Measurements from ENCODE around the gene ZNF142.
A peak's percentile ranks its signal among the peaks of the same experiment; 100 is the strongest.

ZNF142 gene

DNA sequence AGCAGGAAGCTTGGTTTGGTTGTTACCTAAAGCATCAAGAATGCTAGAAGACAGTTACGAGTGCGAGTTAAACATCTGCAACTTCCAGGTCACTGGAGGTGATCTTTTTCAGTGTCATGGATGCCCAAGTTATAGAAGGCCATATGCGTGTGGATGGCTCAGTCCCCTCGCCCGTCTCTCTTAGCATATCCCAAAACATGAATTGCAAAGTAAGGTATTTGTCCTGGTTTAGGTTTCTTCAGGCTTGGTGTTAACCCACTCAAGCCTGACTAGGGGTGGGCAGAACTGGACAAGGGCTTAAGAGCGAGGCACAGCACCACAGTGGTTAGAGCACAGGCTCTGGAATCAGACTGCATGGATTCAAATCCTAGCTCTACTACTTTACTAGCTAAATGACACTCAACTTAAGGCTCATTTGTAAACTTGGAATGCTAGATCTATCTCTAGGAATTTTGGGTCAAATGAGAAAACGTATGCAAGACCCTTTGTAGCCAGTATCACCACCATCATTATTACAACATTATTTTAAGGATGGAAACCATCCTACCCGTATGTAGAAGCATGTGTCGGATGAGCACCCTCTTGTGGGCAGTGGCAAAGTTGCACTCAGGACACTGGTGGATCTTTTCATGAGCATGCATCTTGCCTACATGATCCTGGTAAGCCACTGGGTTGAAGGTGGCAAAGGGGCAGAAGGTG is 11.2 kb downstream of the ZNF142 start:
- DNase-seq (ENCODE audit: low read depth, low spot score): peak; percentile 73

DNA sequence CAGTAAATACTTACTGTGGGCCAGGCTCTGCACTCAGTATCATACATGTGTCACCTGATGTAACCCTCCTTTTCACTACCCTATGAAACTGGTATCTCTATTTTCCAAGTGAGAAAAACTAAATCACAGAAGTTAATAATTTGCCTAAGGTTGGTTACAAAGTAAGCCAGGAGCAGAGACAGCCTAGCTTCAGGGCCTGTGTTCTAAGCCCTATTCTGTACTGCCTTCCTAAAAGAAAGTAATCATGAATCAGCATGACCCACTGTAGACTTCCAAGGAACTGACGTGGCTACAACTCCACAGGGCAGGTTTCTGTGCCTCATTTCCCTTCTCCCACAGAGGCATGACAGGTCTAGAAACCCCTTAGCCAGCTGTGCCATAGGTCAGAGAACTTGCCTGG is 14.3 kb downstream of the ZNF142 start:
- DNase-seq (ENCODE audit: low read depth, low spot score): peak; percentile 25

DNA sequence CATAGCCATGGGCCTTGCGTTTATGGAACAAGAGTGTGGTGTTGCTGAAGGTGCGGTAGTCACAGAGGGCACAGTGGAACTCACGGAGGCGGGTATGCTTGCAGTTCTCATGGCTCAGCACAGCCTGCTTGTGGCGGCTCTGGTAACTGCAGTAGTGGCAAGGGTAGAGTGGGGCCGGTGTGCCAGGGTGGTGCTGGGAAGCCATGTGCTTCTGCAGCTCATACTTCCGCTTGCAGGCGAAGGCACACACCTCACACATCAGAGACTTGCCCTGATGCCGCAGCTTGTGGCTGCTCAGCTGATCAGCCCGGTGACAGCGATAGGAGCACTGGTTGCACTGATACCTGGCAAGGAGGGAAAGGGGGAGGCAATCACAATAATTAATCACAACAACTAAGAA is 14.7 kb downstream of the ZNF142 start:
- no peak for DNase-seq (ENCODE audit: low read depth, low spot score)

DNA sequence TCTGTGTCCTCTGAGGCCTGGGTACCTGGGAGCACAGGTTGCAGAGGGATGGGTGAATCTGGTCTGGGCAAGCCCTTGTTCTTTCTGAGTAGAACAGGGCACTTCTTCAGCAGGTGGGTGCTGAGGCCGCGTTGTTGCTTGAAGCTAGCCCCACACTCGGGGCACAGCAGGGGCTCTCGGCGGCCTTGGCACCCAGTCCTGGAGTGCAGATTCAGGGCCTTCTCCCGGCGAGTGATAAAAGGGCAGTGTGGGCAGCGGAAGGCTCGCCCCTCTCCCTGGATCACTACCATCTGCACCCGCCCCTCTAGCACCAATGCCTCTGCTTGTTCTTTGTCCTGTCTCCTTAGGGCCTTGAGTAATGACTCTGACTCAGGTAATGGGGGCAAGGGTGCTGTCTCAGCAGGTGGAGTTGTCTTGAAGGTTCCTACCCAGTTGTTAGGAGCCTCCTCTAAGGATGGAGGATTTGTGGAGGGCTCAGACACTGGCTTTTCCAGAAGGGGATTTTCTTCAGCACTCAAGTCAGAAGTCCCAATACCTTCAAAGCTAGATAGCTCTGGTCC is 15.6 kb downstream of the ZNF142 start:
- DNase-seq (ENCODE audit: low read depth, low spot score): no peak

DNA sequence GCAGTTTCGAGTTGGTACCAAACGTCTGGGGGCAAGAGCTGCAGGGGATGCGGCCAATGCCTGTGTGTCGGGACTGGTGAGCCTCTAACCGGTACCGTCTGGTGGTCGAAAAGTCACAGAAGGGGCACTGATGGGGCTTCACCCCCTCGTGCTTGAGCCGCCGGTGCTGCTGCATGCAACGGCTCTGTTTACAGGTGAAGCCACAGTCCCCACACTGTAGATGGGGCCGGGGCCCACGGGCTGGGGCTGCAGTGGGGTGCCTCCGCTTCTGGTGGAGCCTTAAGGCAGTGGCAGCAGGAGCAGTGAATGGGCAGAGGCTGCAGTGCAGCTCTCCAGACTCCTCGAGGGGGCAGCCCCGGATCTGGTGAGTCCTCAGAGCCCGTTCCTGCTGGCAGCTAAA is 16.6 kb downstream of the ZNF142 start:
- no peak for DNase-seq (ENCODE audit: low read depth, low spot score)

DNA sequence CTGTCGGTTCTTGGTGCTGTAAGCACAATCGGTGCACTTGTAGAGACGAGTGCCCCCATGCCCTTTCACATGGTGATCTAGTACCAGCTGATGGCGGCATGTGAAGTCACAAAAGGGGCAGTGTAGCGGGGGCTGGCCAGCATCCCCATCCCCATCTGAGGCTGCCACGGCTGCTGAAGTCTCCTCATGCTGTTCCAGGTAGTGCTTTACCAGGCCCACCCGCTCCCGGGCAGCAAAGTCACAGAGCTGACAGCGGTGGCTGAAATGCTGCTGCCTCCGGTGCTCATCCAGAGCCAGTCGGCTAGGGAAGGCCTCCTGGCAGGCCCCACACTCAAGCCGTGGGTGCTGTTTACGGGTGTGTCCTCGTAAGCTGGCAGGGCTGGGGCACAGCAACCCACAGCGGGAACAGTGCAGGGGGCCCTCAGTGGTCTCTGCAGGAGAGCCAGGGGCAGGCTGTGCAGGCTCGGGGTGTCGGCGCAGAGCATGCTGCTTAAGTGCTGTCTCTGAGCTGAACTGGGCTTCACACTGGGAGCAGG is 17.2 kb downstream of the ZNF142 start:
- no peak for DNase-seq (ENCODE audit: low read depth, low spot score)

DNA sequence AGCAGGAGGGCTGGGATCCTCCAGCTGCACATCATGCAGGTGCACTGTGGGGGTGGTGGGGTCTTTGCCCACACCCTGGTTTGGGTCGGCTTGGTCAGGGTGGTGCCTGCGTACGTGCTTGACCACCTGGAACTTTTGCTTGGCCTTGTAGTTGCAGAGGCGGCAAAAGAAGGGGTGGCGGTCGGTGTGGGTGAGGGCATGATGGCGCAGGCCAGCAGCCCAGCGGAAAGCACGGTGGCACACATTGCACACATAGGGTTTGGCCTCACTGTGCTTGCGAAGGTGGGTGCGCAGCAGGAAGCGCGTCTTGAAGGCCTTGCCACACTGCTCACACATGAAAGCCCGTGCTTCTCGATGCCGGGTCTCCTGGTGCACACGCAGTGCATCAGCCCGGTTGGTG is 21.1 kb downstream of the ZNF142 start:
- no peak for DNase-seq (ENCODE audit: low read depth, low spot score)

DNA sequence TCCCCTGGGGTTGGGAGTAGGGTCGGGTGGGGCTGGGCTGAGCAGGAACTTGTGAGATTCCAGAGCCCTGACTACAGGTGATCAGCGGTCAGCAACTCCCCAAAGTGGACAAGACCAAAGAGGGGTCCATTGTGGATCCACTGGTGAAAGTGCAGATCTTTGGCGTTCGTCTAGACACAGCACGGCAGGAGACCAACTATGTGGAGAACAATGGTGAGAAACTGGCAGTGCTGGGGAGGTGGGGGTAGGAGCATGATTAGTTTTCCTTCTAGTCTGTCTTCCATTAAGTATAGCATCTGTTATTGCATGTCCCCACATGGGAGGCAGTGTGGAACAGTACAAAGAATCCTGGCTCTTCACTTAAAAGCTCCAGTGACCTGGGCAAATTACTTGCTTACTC is 23.7 kb downstream of the ZNF142 start:
- DNase-seq (ENCODE audit: low read depth, low spot score): no peak

DNA sequence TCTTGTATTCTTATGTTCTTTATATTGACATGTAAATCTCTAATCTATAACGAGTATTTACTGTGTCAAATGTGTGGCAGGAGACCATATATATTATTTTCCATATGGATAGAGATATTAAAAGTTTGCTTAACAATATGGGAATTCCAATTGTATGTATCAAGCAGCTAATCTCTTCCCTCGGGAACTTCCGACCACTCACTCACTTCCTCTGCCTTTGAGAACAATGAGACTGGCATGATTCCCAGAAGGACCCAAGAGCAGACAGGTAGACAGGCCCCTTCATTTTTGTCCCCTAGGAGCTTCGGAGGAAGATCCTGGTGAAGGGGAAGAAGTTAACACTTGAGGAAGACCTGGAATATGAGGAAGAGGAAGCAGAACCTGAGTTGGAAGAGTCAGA is 27.6 kb downstream of the ZNF142 start:
- peak; percentile 44 for DNase-seq (ENCODE audit: low read depth, low spot score)

DNA sequence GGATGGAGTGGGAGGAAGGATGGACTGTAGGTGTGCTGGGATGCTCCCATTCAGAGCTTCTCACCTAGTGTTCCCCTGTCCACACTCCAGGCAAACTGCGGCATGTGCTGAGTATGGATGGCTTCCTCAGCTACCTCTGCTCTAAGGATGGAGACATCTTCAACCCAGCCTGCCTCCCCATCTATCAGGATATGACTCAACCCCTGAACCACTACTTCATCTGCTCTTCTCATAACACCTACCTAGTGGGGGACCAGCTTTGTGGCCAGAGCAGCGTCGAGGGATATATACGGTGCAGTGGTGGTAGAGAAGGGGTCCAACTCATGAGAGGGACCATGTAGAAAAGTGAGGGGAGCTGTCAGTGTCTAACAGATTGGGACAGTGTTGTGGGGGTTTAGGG is 31.5 kb downstream of the ZNF142 start:
- no peak for DNase-seq (ENCODE audit: low read depth, low spot score)

DNA sequence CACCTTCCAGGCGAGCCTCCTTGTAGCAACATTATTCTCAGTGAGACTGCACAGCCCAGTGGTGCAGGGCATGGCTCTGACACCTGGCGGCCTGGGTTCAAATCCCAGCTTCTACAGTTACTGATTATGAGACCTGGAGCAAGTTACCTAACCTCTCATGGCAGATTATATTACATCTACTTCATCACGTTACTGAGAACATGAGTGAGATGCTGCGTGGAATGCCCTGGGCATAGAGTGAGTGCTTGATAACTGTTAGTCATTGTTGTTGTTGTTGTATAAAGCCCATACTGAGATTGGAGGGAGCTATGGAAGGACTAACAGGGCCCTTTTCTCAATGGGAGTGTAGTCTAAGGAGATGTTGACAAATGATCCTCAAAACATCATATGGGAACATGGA is 33.1 kb downstream of the ZNF142 start:
- DNase-seq (ENCODE audit: low read depth, low spot score): no peak

DNA sequence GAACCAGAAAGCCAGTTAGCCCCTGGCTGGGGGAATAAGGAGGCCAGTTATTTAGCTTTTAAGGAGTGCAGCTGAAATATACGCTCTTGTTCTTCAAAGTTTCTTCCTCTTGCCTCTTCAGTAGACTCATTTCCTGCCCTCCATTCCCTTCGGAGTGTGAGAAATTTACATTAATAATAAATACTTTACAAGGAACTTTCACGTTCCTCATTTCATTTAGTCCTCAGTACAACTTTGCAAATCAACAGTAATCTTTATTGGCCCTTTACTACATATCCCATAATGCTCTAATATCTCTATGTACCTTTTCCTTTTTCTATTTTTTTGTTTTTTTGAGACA is 36.1 kb downstream of the ZNF142 start:
- DNase-seq (ENCODE audit: low read depth, low spot score): no peak

DNA sequence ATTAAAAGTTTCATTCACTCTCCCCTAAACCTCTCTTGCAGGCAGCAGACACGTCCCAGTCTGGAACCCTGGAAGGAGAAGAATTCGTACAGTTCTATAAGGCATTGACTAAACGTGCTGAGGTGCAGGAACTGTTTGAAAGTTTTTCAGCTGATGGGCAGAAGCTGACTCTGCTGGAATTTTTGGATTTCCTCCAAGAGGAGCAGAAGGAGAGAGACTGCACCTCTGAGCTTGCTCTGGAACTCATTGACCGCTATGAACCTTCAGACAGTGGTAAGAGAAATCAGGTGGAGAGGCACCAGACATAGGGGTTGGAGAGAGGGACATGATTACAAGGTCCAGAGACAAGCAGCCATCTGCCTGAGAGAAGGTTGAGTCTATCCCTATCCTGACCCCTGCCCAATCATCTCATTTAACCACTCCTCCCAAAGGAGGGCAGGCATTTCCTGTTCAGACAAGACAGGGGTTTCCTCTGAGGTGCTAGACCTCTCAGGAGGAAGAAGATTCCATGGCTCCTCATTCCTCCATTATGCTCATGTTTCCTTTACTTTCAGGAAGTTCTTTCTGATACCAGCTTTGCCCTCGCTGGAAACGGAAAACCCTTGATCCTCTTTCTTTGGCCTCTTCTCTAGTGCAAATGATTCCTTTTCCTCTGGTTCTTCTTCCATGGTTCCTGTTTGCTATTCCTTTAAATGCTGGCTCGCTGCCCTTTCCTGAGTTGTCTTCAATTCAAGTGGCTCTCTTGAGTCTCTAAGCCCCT is 36.6 kb downstream of the ZNF142 start:
- DNase-seq (ENCODE audit: low read depth, low spot score): peak; percentile 41

DNA sequence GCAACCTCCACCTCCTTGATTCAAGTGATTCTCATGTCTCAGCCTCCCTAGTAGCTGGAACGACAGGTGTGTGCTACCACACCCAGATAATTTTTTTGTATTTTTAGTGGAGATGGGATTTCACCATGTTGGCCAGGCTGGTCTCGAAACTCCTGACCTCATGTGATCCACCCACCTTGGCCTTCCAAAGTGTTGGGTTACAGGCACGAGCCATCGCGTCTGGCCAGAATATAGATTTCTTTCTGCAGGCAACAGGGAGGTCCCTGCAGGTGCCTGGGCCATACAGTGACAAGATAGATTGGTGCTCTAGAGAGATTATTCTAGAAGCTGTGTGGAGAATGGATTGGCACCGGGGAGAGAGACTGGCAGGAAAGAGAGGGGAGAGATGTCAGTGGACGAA is 38.4 kb downstream of the ZNF142 start:
- no peak for DNase-seq (ENCODE audit: low read depth, low spot score)

DNA sequence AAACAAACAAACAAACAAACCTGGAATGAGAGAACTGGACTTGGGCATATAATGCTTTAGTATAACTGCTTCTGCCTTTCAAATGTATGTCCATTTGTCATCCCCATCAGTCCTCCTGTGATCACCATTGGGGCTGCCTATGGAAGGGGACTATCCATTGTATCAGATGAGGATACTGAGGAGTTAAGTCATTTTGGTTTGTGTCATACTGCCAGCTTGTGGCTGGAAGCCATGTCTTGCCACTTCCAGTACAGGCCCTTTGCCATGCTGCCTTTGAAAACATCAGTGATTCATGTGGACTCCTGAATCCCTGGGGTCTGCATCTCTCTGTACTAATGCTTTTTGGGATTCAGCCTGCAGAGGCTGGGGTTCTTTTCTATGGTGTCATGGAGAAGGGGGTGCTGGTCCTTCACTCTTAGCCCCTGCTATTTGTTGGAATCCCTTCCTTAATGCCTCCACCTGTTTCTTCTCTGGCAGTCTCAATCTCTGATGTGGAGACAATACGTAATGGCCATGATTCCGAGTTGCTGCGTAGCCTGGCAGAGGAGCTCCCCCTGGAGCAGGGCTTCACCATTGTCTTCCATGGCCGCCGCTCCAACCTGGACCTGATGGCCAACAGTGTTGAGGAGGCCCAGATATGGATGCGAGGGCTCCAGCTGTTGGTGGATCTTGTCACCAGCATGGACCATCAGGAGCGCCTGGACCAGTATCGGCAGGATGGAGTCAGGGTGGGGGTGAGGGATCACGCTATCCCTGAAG is 41.1 kb downstream of the ZNF142 start:
- no peak for DNase-seq (ENCODE audit: low read depth, low spot score)

DNA sequence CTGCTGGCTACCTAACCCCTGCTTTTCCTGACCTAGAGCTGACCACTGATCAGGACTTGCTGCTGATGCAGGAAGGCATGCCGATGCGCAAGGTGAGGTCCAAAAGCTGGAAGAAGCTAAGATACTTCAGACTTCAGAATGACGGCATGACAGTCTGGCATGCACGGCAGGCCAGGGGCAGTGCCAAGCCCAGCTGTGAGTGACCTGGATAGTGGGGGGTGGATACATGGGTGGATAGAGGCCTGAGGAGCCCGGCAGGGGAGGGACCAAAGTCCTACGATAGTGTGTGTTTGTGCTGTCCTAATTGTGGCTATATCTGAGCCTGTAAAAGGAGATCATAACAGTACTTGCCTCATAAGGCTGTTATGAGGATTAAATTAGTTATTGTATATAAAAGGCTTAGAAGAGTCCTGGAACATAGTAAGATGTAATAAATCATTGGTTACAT is 43.5 kb downstream of the ZNF142 start:
- DNase-seq (ENCODE audit: low read depth, low spot score): no peak

DNA sequence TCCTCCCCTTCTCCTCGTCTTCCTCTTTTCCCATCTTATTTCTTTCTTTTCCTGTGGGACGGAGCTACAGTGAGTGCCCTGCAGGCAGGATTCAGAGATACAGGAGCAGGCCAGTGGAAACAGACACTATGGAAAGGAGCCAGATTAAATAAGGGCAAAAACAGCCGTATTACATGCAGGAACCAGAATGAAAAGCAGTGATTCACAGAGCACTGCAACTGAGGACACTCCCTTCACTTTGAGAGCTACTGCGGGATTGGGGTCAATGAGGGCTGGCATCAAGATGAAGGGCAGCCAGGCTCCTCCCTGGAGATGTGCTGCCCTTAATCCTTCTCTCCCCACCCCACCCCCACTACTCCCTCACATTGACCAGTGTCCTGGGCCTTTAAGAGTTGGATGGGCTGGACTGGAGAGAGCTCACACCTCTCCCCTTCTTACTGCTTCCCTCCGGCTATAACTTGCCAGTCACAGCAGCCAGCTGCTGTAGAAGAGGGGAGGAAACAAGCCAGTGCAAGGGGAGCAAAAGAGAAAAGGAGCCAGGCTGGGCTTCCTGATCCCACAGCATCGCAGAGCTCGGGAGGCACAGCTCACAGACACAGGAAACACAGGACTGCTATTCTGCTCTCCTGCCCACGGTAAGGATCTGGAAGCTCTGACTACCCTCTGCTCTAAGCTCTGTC is 51.8 kb downstream of the ZNF142 start, which contains the start of gene PLCD4:
TSS of gene PLCD4 (plus strand) at position 464 of the 680 bp plus-strand sequence. CDS start 7,841 bp downstream, outside the sequence.
- DNase-seq (ENCODE audit: low read depth, low spot score): peak; percentile 56

DNA sequence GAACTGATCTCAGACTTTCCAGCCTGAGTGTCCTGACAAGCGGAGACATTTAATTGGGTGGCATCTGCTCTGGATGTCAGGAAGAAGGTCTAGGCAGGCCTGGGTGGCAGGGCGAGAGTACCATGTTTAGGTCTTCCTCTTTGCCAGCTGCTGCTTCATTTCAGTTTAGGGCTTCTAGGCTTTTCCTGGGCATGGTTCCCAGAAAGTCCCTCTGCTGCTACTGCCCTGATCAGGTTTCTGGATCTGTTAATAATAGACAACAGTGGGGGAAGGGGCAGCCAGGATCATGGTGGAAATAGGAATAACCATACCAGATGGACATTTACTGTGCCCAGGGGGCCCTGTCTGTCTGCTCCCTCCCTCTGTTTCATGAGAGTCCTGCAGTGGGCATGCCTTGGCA is 54.0 kb downstream of the ZNF142 start:
- DNase-seq (ENCODE audit: low read depth, low spot score): peak; percentile 63

Measured in astrocyte of the hippocampus (primary cell).